Activated CD4-positive, alpha-beta T cell treated with anti-CD3 and anti-CD28 coated beads, Interleukin-2, amount 50 U/mL, for 1 hour (primary cell): ENCODE measurements around the gene MBD4.
A peak's percentile ranks its signal among the peaks of the same experiment; 100 is the strongest.

Source experiments
- DNase-seq: peaks from one replicate; pipeline ENCODE4 v3.0.0-alpha.2; 2020

Gene MBD4

GRCh38 chr3:129462361-129462968 is 22.7 kb upstream of the MBD4 start:
- DNase-seq: no peak

DNA sequence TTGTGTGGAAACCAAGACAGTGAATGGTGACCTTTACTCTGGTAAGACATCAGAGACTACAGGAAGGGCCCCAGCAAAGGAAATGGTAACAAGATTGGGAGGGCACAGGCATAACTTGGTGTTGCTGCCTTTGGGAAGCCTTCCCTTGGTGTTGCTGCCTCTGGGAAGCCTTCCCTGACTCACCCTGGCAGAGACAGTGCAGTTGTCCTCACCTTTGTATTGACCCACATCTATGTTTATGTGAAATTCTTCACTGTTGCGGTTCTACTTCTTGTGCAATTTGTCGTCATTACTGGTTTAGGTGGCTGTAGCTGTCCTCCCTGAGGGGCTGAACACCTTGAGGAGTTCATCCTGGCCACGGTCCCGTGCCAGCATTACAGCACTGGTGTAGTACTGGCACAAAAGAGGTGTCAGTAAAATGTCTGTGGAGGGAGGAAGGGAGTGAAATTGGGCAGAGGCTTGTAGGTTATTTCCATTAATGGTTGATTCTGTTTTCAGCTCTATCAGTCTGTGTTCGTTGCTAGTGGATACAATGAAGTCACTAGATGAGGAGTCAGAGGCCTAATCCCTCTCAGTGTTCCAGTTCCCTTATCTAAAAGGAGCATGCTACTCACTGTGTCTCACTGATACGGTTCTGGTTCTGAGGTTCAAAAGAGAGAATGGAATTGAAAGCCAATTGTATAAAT is 21.9 kb upstream of the MBD4 start:
- no peak for DNase-seq

- DNase-seq: no peak
Measured at GRCh38 chr3:129461022-129461421, 21.3 kb upstream of the MBD4 start.

- no peak for DNase-seq
Measured at GRCh38 chr3:129460572-129460971, 20.8 kb upstream of the MBD4 start.

- DNase-seq: no peak
Measured at GRCh38 chr3:129460155-129460554, 20.4 kb upstream of the MBD4 start.

DNA sequence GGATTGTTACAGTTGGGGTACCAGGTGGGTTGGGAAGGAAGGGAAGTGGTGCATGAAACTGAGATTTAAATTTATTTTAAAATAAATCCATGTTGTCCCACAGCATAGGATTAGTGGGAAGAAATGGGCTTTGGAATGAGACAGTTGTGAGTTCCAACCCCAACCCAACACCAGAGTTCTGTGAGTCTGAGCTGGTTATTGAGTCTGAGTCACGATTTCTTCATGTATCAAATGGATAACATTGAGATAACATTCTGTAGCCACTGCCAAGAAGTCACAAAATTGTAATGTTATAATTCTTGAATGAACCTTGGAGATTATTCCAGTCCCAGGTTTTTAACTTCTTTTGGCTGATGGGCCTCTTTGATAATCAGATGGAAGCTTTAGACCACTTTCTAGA is 14.0 kb upstream of the MBD4 start:
- DNase-seq: no peak

DNA sequence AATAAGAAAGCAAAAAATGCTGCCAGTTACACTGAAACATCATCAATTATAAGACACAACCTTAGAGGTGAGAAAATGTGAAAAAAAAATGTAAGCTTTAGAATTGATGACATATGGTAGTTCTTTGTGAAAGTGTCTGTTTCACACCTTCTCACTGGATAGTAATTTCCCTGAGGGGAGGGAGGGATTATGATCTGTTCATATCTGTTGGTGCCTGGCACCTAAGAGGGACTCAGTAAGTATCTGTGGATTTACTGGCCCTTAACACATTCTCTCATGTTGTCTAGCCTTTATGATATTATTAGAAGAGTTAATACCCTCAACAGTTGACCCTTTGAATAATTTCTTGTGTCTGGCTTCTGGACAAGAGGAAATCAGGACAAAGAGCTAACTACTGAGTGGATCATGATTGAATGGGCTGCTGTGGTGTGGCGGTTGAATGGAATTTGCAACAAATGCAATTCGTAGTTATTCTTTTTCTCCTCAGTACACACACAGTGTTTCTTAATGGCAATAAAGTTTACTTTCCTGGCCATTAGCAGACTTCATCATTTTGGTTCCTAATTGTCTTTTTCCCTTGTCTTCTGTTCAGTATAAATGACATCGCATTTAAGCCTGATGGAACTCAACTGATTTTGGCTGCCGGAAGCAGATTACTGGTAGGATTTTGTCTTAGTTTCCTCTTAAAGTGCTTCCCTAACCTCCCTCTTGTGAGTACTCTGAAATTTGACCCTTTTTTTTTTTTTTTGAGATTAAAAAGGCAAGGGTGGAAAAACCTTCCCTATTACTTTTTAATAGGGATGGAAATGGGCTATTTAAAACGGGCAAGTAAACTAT is 9.7 kb upstream of the MBD4 start:
- no peak for DNase-seq

GRCh38 chr3:129448186-129448895 is 8.6 kb upstream of the MBD4 start:
- no peak for DNase-seq

- DNase-seq: no peak
Measured at GRCh38 chr3:129446926-129447325, 7.2 kb upstream of the MBD4 start.

DNA sequence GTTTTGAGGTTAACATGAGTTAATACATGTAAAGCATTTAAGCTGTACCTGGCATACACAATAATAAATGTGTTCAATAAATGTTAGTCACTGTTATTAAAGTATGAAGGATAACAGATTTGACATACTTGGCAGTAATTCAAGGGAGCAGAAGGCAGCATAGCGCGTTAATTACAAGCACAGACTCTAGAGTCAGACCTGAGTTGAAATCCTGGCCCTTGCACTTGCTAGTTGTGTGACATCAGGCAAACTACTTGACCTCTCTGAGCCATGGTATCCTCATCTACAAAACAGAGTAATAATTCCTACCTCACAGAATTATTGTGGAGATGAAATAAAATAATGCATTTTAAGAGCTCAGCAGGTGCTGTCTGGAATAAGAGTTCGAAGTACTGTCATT is 5.7 kb upstream of the MBD4 start:
- no peak for DNase-seq

- DNase-seq: no peak
Measured at GRCh38 chr3:129442947-129443346, 3.2 kb upstream of the MBD4 start.

- no peak for DNase-seq
Measured at GRCh38 chr3:129442486-129442885, 2.7 kb upstream of the MBD4 start.

DNA sequence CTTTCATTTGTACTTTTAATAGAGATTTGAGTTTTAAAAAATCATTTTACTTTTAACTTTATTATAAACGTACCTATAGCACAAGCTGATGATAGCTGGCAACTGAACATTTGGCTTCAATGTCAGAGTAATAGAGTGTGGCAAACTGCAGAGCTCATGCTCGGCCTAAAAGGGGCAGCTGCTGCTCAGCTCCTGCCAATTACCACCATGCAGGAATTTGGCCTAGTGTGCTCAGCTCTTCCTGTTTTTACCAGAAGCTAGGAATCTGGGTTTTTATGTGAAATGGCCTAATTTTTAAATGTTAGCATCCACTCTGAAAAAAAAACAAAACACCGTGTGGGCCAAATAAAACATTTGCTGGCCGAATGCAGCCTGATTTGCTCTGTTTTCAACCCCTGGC is 2.0 kb upstream of the MBD4 start:
- no peak for DNase-seq

DNA sequence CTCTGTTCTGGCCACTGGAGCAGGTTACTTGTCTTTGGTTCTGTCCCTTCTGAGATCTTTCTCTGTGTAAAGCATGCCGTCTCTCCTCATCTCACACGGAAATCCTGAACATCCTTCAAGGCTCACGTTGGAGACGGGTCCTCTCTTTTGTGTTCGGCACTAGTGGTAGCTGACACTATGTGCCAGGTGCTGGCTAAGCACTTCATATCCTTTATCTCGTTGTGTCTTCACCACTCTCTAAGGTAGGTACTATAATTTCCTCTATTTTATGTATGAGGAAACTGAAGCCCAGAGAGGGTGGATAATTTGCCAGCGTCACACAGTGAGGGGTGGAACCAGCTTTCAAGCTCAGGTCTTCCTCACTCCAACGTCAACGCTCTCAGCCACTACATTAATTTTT is 1.5 kb upstream of the MBD4 start:
- DNase-seq: peak; percentile 8

GRCh38 chr3:129440618-129441190 is 956 bp upstream of the MBD4 start:
- DNase-seq: no peak

DNA sequence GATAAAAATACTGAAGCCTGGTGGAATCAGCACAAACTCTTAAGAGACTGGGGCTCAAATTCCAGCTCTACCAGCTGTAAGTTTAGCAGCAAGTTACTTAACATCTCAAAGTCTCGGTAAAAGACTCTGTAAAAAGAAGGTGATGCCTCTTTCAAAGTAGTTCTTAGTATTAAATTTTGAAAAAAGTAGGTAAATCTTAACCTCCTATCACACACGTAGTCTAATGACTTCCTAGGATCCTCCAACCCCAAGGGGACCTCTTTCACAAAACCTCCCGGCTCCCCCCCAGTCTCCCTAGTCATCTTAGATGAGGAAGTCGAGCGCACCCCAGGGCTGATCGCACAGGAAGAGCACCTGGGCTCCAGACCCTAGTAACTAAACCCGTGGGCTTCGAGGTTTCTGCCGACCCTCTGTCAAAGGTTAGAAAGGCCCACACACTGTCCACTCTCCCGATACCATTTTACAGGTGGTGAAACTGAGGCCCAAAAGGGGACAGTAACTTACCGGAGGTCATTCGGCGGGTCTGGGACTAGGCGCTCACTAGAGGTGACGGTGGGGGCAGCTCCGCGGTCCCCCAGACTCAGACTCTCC is 427 bp downstream of the MBD4 start:
- DNase-seq: peak; percentile 29

DNA sequence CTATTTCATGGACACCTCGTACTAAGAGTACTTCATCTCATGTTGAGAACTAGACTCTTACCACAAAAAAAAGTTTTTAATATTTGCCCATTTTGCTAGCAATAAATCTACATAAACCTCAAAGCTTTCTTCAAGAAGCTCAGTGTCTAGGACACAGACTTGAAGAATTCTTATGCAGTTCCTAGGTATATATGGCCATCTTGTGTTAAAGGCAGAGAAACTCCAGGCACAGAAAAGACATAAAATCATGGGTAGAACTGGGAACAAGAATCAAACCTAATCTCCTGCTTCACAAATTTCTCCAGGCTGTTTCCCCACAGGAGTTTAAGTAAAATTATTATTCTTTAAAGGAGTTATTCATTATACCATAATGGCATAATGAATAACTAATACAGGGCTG is 4.4 kb downstream of the MBD4 start:
- DNase-seq: no peak

GRCh38 chr3:129434140-129434539 is 5.6 kb downstream of the MBD4 start:
- no peak for DNase-seq

DNA sequence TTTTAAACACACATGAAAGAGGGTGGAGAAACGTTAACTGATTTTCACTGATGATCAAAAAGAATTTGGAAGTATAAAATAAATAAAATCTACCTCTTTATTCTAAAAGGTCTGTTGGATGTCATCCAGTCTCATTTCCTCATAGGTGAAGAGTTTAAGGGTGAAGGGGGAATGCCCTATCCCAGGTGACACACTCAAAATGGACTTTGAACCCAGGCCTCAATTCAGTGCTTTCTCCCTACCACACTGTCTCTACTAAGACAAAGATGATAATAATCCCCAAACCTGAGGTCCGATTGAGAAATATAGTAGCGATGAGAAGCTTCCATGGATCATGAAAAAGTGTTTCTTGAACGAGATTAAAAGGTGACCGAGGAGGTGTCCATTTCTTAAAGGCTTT is 6.2 kb downstream of the MBD4 start:
- no peak for DNase-seq

DNA sequence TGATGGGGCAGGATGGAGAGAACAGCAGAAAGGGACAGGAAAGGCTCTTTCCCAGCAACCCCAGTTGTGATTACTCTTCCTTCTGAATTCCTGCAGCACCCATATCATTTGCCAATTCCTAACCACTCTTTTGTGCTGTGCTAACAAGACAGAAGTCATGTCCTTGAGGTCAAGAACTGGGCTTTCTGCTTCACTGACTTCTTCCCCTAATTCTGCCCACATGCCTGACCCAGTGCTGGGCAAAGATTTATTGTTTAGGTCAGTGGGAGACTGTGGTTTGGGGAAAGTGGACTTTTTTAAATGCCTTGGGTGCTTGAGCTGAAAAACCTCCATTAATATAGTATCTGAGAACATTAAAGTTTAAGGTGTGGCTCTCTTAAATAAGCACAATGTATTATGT is 7.1 kb downstream of the MBD4 start:
- no peak for DNase-seq

GRCh38 chr3:129432036-129432435 is 7.7 kb downstream of the MBD4 start:
- no peak for DNase-seq

DNA sequence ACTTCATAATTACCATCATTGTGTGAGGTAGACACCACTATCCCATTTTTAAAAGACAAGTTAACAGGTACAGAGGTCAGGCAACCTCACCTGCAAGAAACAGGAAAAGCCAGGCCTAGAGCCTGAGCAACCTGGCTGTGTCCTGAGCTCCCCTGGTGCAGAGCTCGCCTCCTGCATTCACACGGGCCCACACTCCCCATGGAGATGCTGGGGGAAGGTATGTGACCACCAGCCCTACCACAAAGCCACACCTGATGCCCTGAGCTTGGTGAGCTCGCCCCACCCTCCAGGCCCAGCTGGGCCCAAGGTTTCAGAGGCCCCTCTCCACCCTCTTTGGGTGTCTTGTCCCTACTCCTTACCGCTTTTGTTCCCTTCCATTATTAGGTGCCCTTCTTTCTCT is 10.1 kb downstream of the MBD4 start:
- no peak for DNase-seq

- DNase-seq: no peak
Measured at GRCh38 chr3:129429080-129429451, 10.7 kb downstream of the MBD4 start.
